Lower leg skin (tissue), 4 donors: ENCODE data around the gene COL2A1. TPM values are rescaled to one million over a fixed set of nuclear protein-coding genes. Genes with fewer than 3 reads are reported as not detected.

Source experiments
- total RNA-seq, 4 donors: library from RNA; depleted of rRNA; stranded (reverse); fragments of >200 nt; gene quantifications; one replicate each; pipeline ENCODE4 v1.1.0, GENCODE V29; 2016

Gene COL2A1
- total RNA-seq, 4 donors from 2014 or later: 0.07 to 0.26 TPM; not detected in 2

Other genes starting within 250 kb of the COL2A1 start
- gene RAPGEF3, start 245.6 kb downstream of the COL2A1 start, total RNA-seq: 10 to 100 TPM; 13.4 to 27.8 (median 18.9) TPM
- 10 to 100 TPM; 28.2 to 51.7 (median 48.6) TPM for gene SLC48A1, start 231.2 kb downstream of the COL2A1 start, total RNA-seq
- gene HDAC7, start 184.6 kb downstream of the COL2A1 start, total RNA-seq: 100 to 1,000 TPM in 1 of 4 donors, 10 to 100 TPM in 3; 56.3 to 114 (median 63.5) TPM
- gene VDR, start 99.5 kb downstream of the COL2A1 start, total RNA-seq: 10 to 100 TPM; 35.9 to 58.1 (median 39.4) TPM
- gene TMEM106C, start 40.9 kb downstream of the COL2A1 start, total RNA-seq: 10 to 100 TPM; 40.9 to 56.7 (median 42.3) TPM
- gene SENP1, start 101.6 kb upstream of the COL2A1 start, total RNA-seq: 10 to 100 TPM; 14.3 to 19.4 (median 17.3) TPM
- gene PFKM, start 114.9 kb upstream of the COL2A1 start, total RNA-seq: 10 to 100 TPM; 15.1 to 28.1 (median 26.0) TPM
- 10 to 100 TPM; 26.5 to 31.0 (median 27.9) TPM for gene ASB8, start 153.0 kb upstream of the COL2A1 start, total RNA-seq
- gene CCDC184, start 179.2 kb upstream of the COL2A1 start, total RNA-seq: under 1 TPM in 3 of 4 donors, not detected in 1; 0.13 to 0.36 (median 0.22) TPM
- gene OR10AD1, start 198.8 kb upstream of the COL2A1 start, total RNA-seq: not detected